Fibroblast of skin of left biceps (primary cell): ENCODE measurements around the gene CLEC16A.

ENCODE experiments used
- DNase-seq, 2 experiments: peaks; one replicate each; pipeline ENCODE4 v3.0.0-alpha.2; 2013; ENCODE audit warnings: low read depth in 2 of 2

The CLEC16A gene

GRCh38 chr16:11060364-11060763 lies 116.0 kb downstream of the CLEC16A start:
- no peak for DNase-seq

- DNase-seq, result no peak
These were observed 116.5 kb downstream of the CLEC16A start for GRCh38 chr16:11060842-11061241.

DNA sequence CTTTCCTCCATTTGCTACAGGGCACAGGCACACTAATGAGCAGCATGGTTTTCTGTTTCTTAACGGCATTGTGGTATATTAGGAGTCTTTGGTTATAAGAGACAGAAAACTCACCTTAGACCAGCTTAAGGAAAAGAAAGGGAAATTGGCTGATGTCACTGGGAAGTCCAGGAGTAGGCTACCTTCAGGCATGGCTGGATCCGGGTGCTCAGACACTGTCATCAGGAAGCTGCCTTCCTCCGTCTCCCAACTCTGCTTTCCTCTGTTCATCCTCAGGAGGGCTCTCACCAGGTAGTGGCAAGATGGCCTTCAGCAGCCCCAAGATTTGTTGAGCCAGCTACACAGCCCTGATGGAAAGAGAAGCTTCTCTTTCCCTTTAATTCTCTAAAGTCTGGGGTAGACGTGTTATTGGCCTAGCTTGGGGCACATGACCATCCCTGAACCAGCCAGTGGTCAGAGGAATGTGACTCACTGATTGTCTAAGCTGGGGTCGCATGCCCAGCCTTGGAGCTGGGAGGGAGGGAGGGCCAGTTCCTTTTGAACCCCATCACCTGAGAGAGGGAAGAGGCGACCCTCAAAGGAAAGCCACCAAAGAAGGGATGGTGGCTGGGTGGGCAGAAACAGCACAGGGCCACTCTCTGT lies 117.4 kb downstream of the CLEC16A start:
- DNase-seq, result no peak

GRCh38 chr16:11063448-11064201 lies 119.3 kb downstream of the CLEC16A start:
- DNase-seq, result no peak

DNA sequence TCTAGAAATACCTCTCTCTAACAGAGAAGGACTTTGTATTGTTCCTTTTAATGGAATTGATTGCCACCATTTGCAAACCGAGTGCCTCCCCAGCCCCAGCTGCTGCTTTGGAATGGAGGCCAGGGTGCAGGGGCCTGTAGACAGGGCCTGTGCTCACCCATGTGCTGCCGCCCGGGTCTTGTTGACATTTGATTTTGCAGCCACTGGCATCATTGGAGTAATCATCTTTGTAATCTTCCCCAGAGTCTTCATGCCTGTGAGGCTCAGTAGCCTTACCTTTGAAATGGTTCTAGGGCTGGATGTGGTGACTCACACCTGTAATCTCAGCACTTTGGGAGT lies 119.8 kb downstream of the CLEC16A start:
- no peak for DNase-seq

GRCh38 chr16:11064851-11065250 lies 120.5 kb downstream of the CLEC16A start:
- DNase-seq, result no peak

GRCh38 chr16:11066261-11066870 lies 122.0 kb downstream of the CLEC16A start:
- no peak for DNase-seq

DNA sequence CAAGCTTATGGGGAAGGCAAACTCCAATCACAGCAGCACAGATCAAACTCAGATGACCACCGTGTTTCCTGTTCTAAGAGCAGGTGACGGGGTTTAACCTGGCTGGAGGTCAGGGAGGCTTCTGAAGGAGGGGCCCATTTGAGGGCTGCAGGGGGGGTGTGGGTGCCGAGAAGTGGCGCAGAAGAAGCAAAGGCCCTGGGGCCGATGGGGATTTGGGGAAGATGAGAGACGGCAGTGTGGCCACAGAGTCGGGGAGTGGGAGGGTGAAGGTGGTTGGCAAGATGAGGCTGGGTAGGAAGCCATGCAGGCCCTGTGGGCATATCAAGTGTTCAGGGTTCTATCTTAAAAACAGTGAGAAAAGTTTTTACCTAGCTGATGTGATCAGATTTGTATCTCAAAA lies 122.9 kb downstream of the CLEC16A start:
- no peak for DNase-seq

DNA sequence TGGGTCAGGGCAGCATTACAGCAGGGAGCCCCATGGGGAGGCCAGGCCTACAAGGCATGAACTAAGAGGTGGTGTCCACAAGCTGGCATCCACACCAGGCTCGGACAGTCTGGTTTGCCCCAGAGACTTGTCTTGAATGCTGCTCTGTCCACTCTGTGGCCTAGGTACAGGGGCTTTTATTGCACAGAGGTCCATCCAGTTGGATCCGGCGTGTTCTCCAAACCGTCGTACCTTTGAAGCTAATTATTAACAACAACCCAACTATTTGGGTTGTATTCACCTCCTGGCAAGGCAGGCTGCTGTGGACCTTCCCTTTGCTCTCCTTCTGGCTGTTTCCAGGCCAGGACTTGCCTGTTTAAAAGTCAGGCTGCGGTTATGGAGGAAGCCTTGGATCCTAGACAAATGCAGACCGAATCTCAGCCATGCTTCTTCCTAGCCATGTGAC lies 123.4 kb downstream of the CLEC16A start:
- DNase-seq, result no peak

DNA sequence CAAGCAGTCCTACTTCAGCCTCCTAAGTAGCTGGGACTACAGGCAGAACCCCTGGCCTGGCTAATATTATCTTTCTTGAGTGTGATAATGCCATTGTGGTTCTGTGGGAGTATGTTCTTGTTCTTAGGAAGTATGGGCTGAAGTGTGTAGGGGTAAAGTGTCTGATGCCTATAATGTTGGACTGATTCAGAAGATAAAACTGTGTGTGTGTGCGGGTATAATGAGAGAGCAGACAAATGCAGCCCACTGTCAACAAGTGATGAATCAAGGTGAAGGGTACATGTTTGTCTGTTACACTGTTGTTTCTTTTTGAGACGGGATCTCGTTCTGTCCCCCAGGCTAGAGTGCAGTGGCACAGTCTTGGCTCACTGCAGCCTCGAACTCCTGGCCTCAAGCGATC lies 127.5 kb downstream of the CLEC16A start:
- no peak for DNase-seq

GRCh38 chr16:11072420-11073153 lies 128.2 kb downstream of the CLEC16A start:
- no peak for DNase-seq

GRCh38 chr16:11073407-11073999 lies 129.1 kb downstream of the CLEC16A start:
- no peak for DNase-seq

GRCh38 chr16:11074131-11074530 lies 129.8 kb downstream of the CLEC16A start:
- no peak for DNase-seq

DNA sequence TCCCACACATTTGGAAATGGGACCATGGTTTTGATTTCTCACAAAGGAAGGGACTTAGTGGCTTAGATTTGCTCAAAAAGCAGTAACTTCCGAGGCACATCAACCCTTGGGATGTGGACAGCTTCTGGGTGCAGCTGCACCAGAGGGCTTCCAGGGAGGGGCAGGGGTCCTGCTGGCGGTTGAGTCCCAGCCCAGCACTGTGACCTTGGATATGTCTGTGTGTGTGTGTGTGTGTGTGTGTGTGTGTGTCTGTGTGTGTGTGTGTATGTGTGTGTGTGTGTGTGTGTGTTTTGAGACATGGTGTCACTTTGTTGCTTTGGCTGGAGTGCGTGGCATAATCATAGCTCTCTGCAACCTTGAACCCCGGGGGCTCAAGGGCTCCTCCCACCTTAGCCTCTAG lies 130.8 kb downstream of the CLEC16A start:
- DNase-seq, result no peak

- no peak for DNase-seq
These were observed 132.1 kb downstream of the CLEC16A start for GRCh38 chr16:11076259-11077018.

DNA sequence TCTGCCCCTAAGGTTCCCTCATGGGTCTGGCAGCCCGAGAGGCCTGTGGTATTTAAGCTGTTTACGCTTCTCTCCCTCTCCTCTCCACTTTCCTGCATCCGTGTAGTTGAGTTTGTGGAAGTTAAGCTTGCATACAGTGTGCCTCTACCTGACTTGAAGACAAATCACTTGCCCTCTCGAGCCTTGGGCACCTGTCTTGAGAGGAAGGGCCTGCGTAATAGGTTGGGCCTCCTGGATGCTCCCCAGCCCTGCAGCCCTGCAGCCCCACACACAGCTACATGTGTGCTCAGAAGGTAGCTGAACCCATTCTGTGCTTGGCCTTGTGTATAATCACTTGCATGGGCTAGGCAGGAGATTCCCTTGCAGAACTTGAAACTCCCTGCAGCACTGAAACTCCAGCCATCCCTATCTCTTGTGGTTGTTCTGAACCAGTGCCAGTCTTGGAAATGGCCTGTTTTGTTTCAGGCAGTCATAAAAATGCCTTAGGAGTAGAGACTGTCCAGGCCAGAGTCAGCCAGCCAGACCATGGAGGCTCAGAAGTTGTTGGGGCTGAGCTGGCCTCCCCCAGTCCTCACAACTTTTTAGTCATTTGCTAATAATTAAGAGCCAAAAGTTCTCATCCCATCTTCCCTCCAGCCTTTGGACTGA lies 134.6 kb downstream of the CLEC16A start:
- peak; percentile 66 to 67 for DNase-seq

DNA sequence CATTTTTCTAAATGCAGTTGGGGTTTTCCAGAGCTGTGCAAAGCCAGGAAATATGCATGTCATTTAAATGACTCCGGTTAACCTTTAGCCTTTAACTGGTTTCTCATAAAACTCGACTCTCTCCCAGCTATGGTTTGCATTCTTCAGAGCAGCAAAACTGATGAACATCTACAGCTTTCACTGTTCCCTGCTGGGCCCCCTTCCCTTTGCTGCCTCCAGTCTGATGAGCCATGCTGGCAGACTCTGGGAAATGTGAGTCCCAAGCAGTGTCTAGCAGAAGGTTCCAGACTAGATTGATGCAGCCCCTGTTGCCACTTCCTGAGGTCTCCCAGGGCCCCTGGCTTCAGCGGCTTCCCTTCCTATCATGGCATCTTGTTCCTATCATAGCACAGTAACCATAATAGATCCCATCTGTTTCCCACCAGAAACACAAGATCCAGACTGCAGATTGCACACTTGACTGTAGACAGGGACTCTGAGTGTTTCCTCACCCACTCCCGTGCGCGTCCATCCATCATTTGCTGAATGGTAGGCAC lies 135.4 kb downstream of the CLEC16A start:
- DNase-seq, result peak; percentile 91

- no peak for DNase-seq
These were observed 136.1 kb downstream of the CLEC16A start for GRCh38 chr16:11080327-11080967.

DNA sequence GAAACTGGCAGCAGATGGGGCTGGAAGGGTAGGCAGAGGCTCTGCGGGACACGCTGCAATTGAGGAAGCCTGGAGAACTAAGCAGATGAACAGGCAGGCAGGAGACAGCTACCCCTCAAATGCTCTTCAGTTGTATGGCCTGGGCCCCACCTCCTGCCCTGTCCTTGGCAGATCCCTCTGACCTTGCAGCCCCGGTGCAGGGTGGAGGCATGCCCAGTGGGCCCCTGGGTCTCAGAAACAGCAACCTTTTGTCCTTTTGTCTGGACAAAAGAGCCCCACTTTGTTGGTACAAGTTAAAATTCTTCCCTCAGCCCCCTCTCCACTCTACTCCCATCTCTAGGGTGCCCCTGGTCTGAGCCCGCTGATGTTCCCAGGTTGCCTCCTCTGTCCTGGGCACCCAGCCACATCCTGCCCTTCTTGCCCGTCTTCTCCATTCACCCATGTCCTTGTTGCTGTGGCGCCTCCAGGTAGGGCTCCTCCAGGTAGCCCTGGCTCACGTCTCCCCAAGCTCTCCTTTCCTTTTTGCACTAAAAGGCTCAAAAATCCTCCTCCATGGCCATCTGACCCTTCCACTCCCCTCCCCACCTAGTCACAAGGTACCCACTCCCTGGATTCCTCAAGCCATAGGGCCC lies 136.8 kb downstream of the CLEC16A start:
- DNase-seq, result no peak
